ENCODE results near the gene CDIPT.
"Not testable (repeated sequence)": the region's sequence is repeated elsewhere in the genome, so short reads cannot be mapped to it uniquely, and the experiment has no call there.

CDIPT gene

DNA sequence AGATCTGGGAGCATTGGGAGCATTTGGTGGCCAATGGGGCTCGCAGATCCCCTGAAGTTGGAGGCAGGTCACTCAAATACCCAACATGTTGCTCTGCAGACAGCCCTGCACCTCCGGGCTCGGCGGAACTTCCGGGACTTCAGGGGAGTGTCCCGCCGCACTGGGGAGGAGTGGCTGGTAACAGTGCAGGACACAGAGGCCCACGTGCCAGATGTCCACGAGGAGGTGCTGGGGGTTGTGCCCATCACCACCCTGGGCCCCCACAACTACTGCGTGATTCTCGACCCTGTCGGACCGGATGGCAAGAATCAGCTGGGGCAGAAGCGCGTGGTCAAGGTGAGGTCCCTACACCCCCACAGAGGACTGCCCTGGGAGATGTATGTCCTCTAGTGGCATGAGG is 26.4 kb downstream of the CDIPT start:
- Histone ChIP-seq H2BK120ac (ENCODE audit: low read depth, low read length) (no peak overlapping the region), H3K4me2 (ENCODE audit: insufficient read depth, low read length, poor library complexity, severe bottlenecking) (no peak overlapping the region), H2BK12ac (ENCODE audit: low read length) (no peak overlapping the region), H3K9me3 (replicated peaks in 1 of 2; ENCODE audit: control insufficient read depth in 2 of 2, insufficient read depth in 1 of 2, low read depth in 1 of 2, low read length in 2 of 2) (no peaks in the 10 kb centered on the region), H3K27me3 (ENCODE audit: control insufficient read depth in 3 of 3, insufficient read depth in 3 of 3, low read depth in 1 of 3, low read length in 3 of 3) (no peaks in the 10 kb centered on the region), H2AFZ (ENCODE audit: low read length) (no peak overlapping the region), H4K8ac (ENCODE audit: low read depth, low read length) (no peak overlapping the region), H3K36me3 (replicated peaks in 1 of 2; ENCODE audit: control insufficient read depth in 2 of 2, insufficient read depth in 2 of 2, low read length in 2 of 2) (no peaks in the 10 kb centered on the region), H3K79me1 (ENCODE audit: low read depth, low read length) (peaks cover 2% of the 10 kb centered on the region), H3K4ac (ENCODE audit: low read length) (no peak overlapping the region), H3K4me3 (ENCODE audit: low read length in 2 of 2) (no peak overlapping the region), H2BK5ac (ENCODE audit: low read length) (no peak overlapping the region), H3K18ac (ENCODE audit: low read length) (no peak overlapping the region), H3K4me1 (ENCODE audit: control insufficient read depth in 2 of 2, insufficient read depth in 1 of 2, low read depth in 1 of 2, low read length in 2 of 2) (no peaks in the 10 kb centered on the region), H3K9ac (ENCODE audit: low read depth, low read length, poor library complexity) (no peak overlapping the region), H2BK15ac (ENCODE audit: low read length) (no peak overlapping the region), H3K23ac (ENCODE audit: low read depth, low read length, poor library complexity) (peak overlapping the region; percentile 20), H2AK5ac (ENCODE audit: low read depth, low read length) (peak overlapping the region; percentile 9), H3K27ac (replicated peaks; ENCODE audit: low read length) (no peak overlapping the region), H4K91ac (ENCODE audit: low read depth, low read length, poor library complexity) (no peak overlapping the region), H3K14ac (ENCODE audit: low read length) (no peak overlapping the region)
- WGBS, 2 donors (ENCODE audit: extremely low coverage in 2 of 2, insufficient read length in 2 of 2, insufficient replicate concordance in 1 of 2), result no CpG with 5 or more reads among the region's 15 CpGs
- DNase-seq (ENCODE audit: low spot score), result no peak

DNA sequence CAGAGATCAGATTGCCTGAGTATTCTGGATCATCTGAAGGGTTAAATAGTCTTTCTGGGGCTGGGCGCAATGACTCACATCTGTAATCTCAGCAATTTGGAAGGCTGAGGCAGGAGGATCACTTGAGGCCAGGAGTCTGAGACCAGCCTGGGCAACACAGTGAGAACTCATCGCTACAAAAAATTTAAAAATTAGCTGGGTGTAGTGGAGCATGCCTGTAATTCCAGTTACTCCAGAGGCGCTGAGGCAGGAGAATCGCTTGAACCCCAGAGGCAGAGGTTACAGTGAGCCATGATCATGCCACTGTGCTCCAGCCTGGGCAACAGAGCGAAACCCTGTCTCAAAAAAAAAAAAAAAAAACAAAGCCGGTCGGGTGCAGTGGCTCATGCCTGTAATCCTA is 27.1 kb downstream of the CDIPT start:
- H2BK12ac ChIP-seq (ENCODE audit: low read length), result no peak overlapping the region
- no peak overlapping the region for H3K9ac ChIP-seq (ENCODE audit: low read depth, low read length, poor library complexity)
- WGBS, 2 donors (ENCODE audit: extremely low coverage in 2 of 2, insufficient read length in 2 of 2, insufficient replicate concordance in 1 of 2), result no CpG with 5 or more reads among the region's 7 CpGs
- H3K4me3 ChIP-seq (ENCODE audit: low read length in 2 of 2), result no peak overlapping the region
- no peak overlapping the region for H4K91ac ChIP-seq (ENCODE audit: low read depth, low read length, poor library complexity)
- H3K14ac ChIP-seq (ENCODE audit: low read length), result no peak overlapping the region
- no peaks in the 10 kb centered on the region for H3K36me3 ChIP-seq (replicated peaks in 1 of 2; ENCODE audit: control insufficient read depth in 2 of 2, insufficient read depth in 2 of 2, low read length in 2 of 2)
- no peaks in the 10 kb centered on the region for H3K9me3 ChIP-seq (replicated peaks in 1 of 2; ENCODE audit: control insufficient read depth in 2 of 2, insufficient read depth in 1 of 2, low read depth in 1 of 2, low read length in 2 of 2)
- H2AFZ ChIP-seq (ENCODE audit: low read length), result no peak overlapping the region
- no peak overlapping the region for H2AK5ac ChIP-seq (ENCODE audit: low read depth, low read length)
- H4K8ac ChIP-seq (ENCODE audit: low read depth, low read length), result no peak overlapping the region
- H3K27ac ChIP-seq (replicated peaks; ENCODE audit: low read length), result no peak overlapping the region
- no peak overlapping the region for H2BK5ac ChIP-seq (ENCODE audit: low read length)
- H3K23ac ChIP-seq (ENCODE audit: low read depth, low read length, poor library complexity), result no peak overlapping the region
- no peak overlapping the region for H2BK15ac ChIP-seq (ENCODE audit: low read length)
- H3K4me1 ChIP-seq (ENCODE audit: control insufficient read depth in 2 of 2, insufficient read depth in 1 of 2, low read depth in 1 of 2, low read length in 2 of 2), result no peaks in the 10 kb centered on the region
- peaks cover 2% of the 10 kb centered on the region for H3K79me1 ChIP-seq (ENCODE audit: low read depth, low read length)
- H3K4ac ChIP-seq (ENCODE audit: low read length), result no peak overlapping the region
- H3K27me3 ChIP-seq (ENCODE audit: control insufficient read depth in 3 of 3, insufficient read depth in 3 of 3, low read depth in 1 of 3, low read length in 3 of 3), result no peaks in the 10 kb centered on the region
- H3K18ac ChIP-seq (ENCODE audit: low read length), result no peak overlapping the region
- H3K4me2 ChIP-seq (ENCODE audit: insufficient read depth, low read length, poor library complexity, severe bottlenecking), result no peak overlapping the region
- no peak for DNase-seq (ENCODE audit: low spot score)
- H2BK120ac ChIP-seq (ENCODE audit: low read depth, low read length), result no peak overlapping the region

DNA sequence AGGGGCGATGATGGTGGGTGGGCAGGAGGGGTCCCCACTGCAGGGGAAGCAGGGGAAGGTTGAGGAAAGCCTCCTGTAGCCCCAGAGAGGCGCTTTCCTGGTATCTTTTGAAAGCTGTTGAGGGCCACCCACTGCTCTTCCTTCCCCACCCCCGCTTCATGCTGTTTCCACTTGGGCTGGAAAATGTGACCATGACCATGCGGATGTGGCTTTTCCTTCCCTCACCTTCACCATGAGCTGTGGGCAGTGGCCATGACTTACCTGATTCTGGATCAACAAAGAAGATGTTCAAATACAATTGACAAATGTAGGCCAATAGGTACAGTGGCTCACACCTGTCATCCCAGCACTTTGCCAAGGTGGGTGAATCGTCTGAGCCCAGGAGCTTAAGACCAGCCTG is 28.9 kb downstream of the CDIPT start:
- WGBS, 2 donors (ENCODE audit: extremely low coverage in 2 of 2, insufficient read length in 2 of 2, insufficient replicate concordance in 1 of 2), result no CpG with 5 or more reads among the region's 5 CpGs
- Histone ChIP-seq H3K27me3 (ENCODE audit: control insufficient read depth in 3 of 3, insufficient read depth in 3 of 3, low read depth in 1 of 3, low read length in 3 of 3) (no peaks in the 10 kb centered on the region), H3K9ac (ENCODE audit: low read depth, low read length, poor library complexity) (no peak overlapping the region), H2BK5ac (ENCODE audit: low read length) (peak overlapping the region; percentile 48), H2AFZ (ENCODE audit: low read length) (no peak overlapping the region), H2AK5ac (ENCODE audit: low read depth, low read length) (peak overlapping the region; percentile 25), H2BK12ac (ENCODE audit: low read length) (no peak overlapping the region), H2BK120ac (ENCODE audit: low read depth, low read length) (no peak overlapping the region), H3K79me1 (ENCODE audit: low read depth, low read length) (peaks cover 2% of the 10 kb centered on the region), H3K9me3 (replicated peaks in 1 of 2; ENCODE audit: control insufficient read depth in 2 of 2, insufficient read depth in 1 of 2, low read depth in 1 of 2, low read length in 2 of 2) (no peaks in the 10 kb centered on the region), H3K23ac (ENCODE audit: low read depth, low read length, poor library complexity) (no peak overlapping the region), H4K91ac (ENCODE audit: low read depth, low read length, poor library complexity) (no peak overlapping the region), H4K8ac (ENCODE audit: low read depth, low read length) (no peak overlapping the region), H3K14ac (ENCODE audit: low read length) (no peak overlapping the region), H3K4ac (ENCODE audit: low read length) (no peak overlapping the region), H3K4me2 (ENCODE audit: insufficient read depth, low read length, poor library complexity, severe bottlenecking) (no peak overlapping the region), H3K27ac (replicated peaks; ENCODE audit: low read length) (no peak overlapping the region), H3K36me3 (replicated peaks in 1 of 2; ENCODE audit: control insufficient read depth in 2 of 2, insufficient read depth in 2 of 2, low read length in 2 of 2) (no peaks in the 10 kb centered on the region), H3K18ac (ENCODE audit: low read length) (no peak overlapping the region), H3K4me1 (ENCODE audit: control insufficient read depth in 2 of 2, insufficient read depth in 1 of 2, low read depth in 1 of 2, low read length in 2 of 2) (peaks cover 0 to 2% of the 10 kb centered on the region in 2 donors), H2BK15ac (ENCODE audit: low read length) (peak overlapping the region; percentile 71), H3K4me3 (ENCODE audit: low read length in 2 of 2) (no peak overlapping the region)
- no peak for DNase-seq (ENCODE audit: low spot score)

DNA sequence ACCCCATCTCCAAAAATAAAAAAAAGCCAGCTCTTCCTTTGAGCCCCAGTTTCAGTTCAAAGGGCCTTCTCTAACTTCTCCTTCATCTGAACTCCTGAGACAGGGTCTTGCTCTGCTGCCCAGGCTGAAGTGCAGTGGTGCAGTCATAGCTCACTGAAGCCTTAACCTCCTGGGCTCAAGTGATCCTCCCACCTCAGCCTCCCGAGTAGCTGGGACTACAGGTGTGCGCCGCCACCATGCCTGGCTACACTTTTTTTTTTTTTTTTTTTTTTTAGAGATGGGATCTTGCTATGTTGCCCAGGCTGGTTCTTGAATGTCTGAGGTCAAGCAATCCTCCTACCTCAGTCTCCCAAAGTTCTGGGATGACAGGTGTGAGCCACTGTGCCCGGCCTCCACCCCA is 29.8 kb downstream of the CDIPT start:
- no CpG with 5 or more reads among the region's 4 CpGs for WGBS, 2 donors (ENCODE audit: extremely low coverage in 2 of 2, insufficient read length in 2 of 2, insufficient replicate concordance in 1 of 2)

More for the DNA sequence above, 29.8 kb downstream of the CDIPT start:
- H3K4me2 ChIP-seq (ENCODE audit: insufficient read depth, low read length, poor library complexity, severe bottlenecking); H2BK5ac ChIP-seq (ENCODE audit: low read length); H3K14ac ChIP-seq (ENCODE audit: low read length); DNase-seq (ENCODE audit: low spot score); H3K9ac ChIP-seq (ENCODE audit: low read depth, low read length, poor library complexity); H2BK12ac ChIP-seq (ENCODE audit: low read length); H4K8ac ChIP-seq (ENCODE audit: low read depth, low read length); H3K9me3 ChIP-seq (replicated peaks in 1 of 2; ENCODE audit: control insufficient read depth in 2 of 2, insufficient read depth in 1 of 2, low read depth in 1 of 2, low read length in 2 of 2); H3K79me1 ChIP-seq (ENCODE audit: low read depth, low read length); H3K4me3 ChIP-seq (ENCODE audit: low read length in 2 of 2); H3K27me3 ChIP-seq (ENCODE audit: control insufficient read depth in 3 of 3, insufficient read depth in 3 of 3, low read depth in 1 of 3, low read length in 3 of 3); H3K27ac ChIP-seq (replicated peaks; ENCODE audit: low read length); H2BK120ac ChIP-seq (ENCODE audit: low read depth, low read length); H2BK15ac ChIP-seq (ENCODE audit: low read length); H4K91ac ChIP-seq (ENCODE audit: low read depth, low read length, poor library complexity); H2AK5ac ChIP-seq (ENCODE audit: low read depth, low read length); H3K23ac ChIP-seq (ENCODE audit: low read depth, low read length, poor library complexity); H2AFZ ChIP-seq (ENCODE audit: low read length); H3K36me3 ChIP-seq (replicated peaks in 1 of 2; ENCODE audit: control insufficient read depth in 2 of 2, insufficient read depth in 2 of 2, low read length in 2 of 2); H3K18ac ChIP-seq (ENCODE audit: low read length); H3K4ac ChIP-seq (ENCODE audit: low read length); H3K4me1 ChIP-seq (ENCODE audit: control insufficient read depth in 2 of 2, insufficient read depth in 1 of 2, low read depth in 1 of 2, low read length in 2 of 2): not testable (repeated sequence)

Data from neuronal stem cell (in vitro differentiated cells).